Epithelial cell of esophagus (primary cell): ENCODE data around the gene GCK.

Experiments used
- DNase-seq: peaks from one replicate; pipeline ENCODE4 v3.0.0; 2010; ENCODE audit warnings: low read depth
- H3K4me3 ChIP-seq: 2 replicates; pipeline ENCODE4 v1.5.1; 2011; ENCODE audit warnings: mild to moderate bottlenecking, low read length, control low read depth
- CTCF ChIP-seq: IDR thresholded peaks from 2 replicates; pipeline ENCODE4 v1.5.1; 2011; ENCODE audit warnings: low read depth, mild to moderate bottlenecking, low read length, control low read depth, inconsistent platforms; ENCODE audit not compliant: insufficient read depth; ENCODE audit errors: missing control alignments

The GCK gene

GRCh38 chr7:44116789-44117666 lies 72.2 kb downstream of the GCK start:
- no peak overlapping the region for H3K4me3 ChIP-seq
- no peak for TF ChIP-seq CTCF
- DNase-seq = no peak

- no peak overlapping the region for H3K4me3 ChIP-seq
- DNase-seq = no peak
- TF ChIP-seq CTCF = no peak
Measured at GRCh38 chr7:44116087-44116788, 73.0 kb downstream of the GCK start.

- DNase-seq = no peak
- H3K4me3 ChIP-seq = no peak overlapping the region
- no peak for TF ChIP-seq CTCF
Measured at GRCh38 chr7:44114586-44115310, 74.5 kb downstream of the GCK start.

- no peak overlapping the region for H3K4me3 ChIP-seq
Measured at GRCh38 chr7:44113764-44114354, 75.4 kb downstream of the GCK start.

GRCh38 chr7:44112997-44113763 lies 76.1 kb downstream of the GCK start:
- DNase-seq = no peak
- TF ChIP-seq CTCF = no peak
- no peak overlapping the region for H3K4me3 ChIP-seq

More at GRCh38 chr7:44113764-44114354, 75.4 kb downstream of the GCK start:
- TF ChIP-seq CTCF = no peak
- DNase-seq = no peak
